Measurements from ENCODE around the gene FGD6. TPM values are rescaled to one million over a fixed set of nuclear protein-coding genes. Genes with fewer than 3 reads are reported as not detected.
"Not testable (repeated sequence)": the region's sequence is repeated elsewhere in the genome, so short reads cannot be mapped to it uniquely, and the experiment has no call there.

The FGD6 gene
- total and polyA plus RNA-seq, 8 donors: 1.4 to 24.3 (median 9.2) TPM

- no peak for ATAC-seq
- WGBS, 2 donors: 82 to 86% methylated on average over 4 of the region's 4 CpGs
- Histone ChIP-seq H3K4me1 (peaks cover 0 to 7% (median 0%) of the 10 kb centered on the region in 3 donors), H3K4me3 (no peak overlapping the region), H3K27me3 (no peaks in the 10 kb centered on the region), H3K27ac (no peak overlapping the region), H3K9me3 (no peaks in the 10 kb centered on the region), H3K36me3 (peaks cover 0 to 5% (median 0%) of the 10 kb centered on the region in 3 donors)
- no peak for FAIRE-seq
- no peak for TF ChIP-seq CTCF (IDR thresholded peaks at IDR 0.05)
- intact Hi-C loops (cut with DNase I): no loop called here
- DNase-seq: no peak
Measured at GRCh38 chr12:95241761-95242506, 24.7 kb upstream of the FGD6 start.

GRCh38 chr12:95241138-95241537 is 23.9 kb upstream of the FGD6 start:
- DNase-seq; H3K27ac ChIP-seq; H3K4me1 ChIP-seq; H3K4me3 ChIP-seq; H3K9me3 ChIP-seq; ATAC-seq; H3K27me3 ChIP-seq; intact Hi-C loops (cut with DNase I); H3K36me3 ChIP-seq; FAIRE-seq: not testable (repeated sequence)
- 76 to 79% methylated on average over 6 of the region's 6 CpGs for WGBS, 2 donors

GRCh38 chr12:95240556-95240955 is 23.3 kb upstream of the FGD6 start:
- Histone ChIP-seq H3K27me3 (no peaks in the 10 kb centered on the region), H3K4me3 (no peak overlapping the region), H3K36me3 (peaks cover 0 to 5% (median 0%) of the 10 kb centered on the region in 3 donors), H3K4me1 (peaks cover 0 to 9% (median 0%) of the 10 kb centered on the region in 3 donors), H3K9me3 (no peaks in the 10 kb centered on the region), H3K27ac (no peak overlapping the region)
- intact Hi-C loops (cut with DNase I): no loop called here
- DNase-seq (no peak), ATAC-seq (no peak), FAIRE-seq (no peak)
- WGBS, 2 donors: 84% methylated on average over 2 of the region's 2 CpGs
- no peak for TF ChIP-seq CTCF (IDR thresholded peaks at IDR 0.05)

- H3K36me3 ChIP-seq; H3K9me3 ChIP-seq; H3K27ac ChIP-seq; H3K27me3 ChIP-seq; FAIRE-seq; DNase-seq; H3K4me1 ChIP-seq; intact Hi-C loops (cut with DNase I); H3K4me3 ChIP-seq; ATAC-seq: not testable (repeated sequence)
- WGBS, 2 donors: 88 to 91% methylated on average over 2 of the region's 2 CpGs
Measured at GRCh38 chr12:95239835-95240234, 22.6 kb upstream of the FGD6 start.

GRCh38 chr12:95239216-95239615 is 21.9 kb upstream of the FGD6 start:
- peaks cover 0 to 5% (median 0%) of the 10 kb centered on the region in 3 donors for H3K36me3 ChIP-seq
- no peak for TF ChIP-seq CTCF (IDR thresholded peaks at IDR 0.05)
- H3K4me3 ChIP-seq: no peak overlapping the region
- DNase-seq: no peak
- intact Hi-C loops (cut with DNase I): no loop called here
- no peak for FAIRE-seq
- H3K27me3 ChIP-seq: no peaks in the 10 kb centered on the region
- no peak overlapping the region for H3K27ac ChIP-seq
- no peak for ATAC-seq
- H3K9me3 ChIP-seq: no peaks in the 10 kb centered on the region
- peaks cover 0 to 6% (median 0%) of the 10 kb centered on the region in 3 donors for H3K4me1 ChIP-seq

- intact Hi-C loops (cut with DNase I): no loop called here
- Histone ChIP-seq H3K9me3 (no peaks in the 10 kb centered on the region), H3K27me3 (no peaks in the 10 kb centered on the region), H3K4me3 (no peak overlapping the region), H3K4me1 (peaks cover 0 to 5% (median 0%) of the 10 kb centered on the region in 3 donors), H3K36me3 (peaks cover 0 to 5% (median 0%) of the 10 kb centered on the region in 3 donors), H3K27ac (no peak overlapping the region)
- no peak for TF ChIP-seq CTCF (IDR thresholded peaks at IDR 0.05)
- FAIRE-seq (no peak), ATAC-seq (no peak), DNase-seq (no peak)
- 76 to 88% methylated on average over 1 of the region's 1 CpG for WGBS, 2 donors
Measured at GRCh38 chr12:95238150-95238549, 20.9 kb upstream of the FGD6 start.

All from pancreas (tissue), 10 donors.